ENCODE measurements around the gene LGALS12.

The LGALS12 gene

DNA sequence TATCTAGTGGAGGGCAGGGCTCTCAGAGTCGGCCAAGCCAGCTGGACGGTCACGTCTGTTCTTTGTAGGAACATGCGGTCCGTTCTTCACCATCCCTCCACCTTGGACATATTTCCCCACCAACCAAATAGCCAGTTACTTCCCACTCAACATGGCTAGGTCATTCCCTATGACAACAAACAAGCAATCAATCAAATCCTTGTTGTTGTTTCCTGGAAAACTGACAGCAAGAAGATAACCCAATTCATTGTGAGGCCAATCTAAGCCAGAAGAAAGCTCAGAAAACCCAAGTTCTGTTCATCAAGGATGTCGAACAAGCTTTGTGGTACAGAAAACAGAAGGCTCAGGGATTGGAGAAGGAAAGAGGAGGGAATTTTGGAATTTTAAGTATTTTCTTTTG, 25.8 kb upstream of the LGALS12 start:
- H3K27ac ChIP-seq: no peak overlapping the region
- TF ChIP-seq, protein P1, sequence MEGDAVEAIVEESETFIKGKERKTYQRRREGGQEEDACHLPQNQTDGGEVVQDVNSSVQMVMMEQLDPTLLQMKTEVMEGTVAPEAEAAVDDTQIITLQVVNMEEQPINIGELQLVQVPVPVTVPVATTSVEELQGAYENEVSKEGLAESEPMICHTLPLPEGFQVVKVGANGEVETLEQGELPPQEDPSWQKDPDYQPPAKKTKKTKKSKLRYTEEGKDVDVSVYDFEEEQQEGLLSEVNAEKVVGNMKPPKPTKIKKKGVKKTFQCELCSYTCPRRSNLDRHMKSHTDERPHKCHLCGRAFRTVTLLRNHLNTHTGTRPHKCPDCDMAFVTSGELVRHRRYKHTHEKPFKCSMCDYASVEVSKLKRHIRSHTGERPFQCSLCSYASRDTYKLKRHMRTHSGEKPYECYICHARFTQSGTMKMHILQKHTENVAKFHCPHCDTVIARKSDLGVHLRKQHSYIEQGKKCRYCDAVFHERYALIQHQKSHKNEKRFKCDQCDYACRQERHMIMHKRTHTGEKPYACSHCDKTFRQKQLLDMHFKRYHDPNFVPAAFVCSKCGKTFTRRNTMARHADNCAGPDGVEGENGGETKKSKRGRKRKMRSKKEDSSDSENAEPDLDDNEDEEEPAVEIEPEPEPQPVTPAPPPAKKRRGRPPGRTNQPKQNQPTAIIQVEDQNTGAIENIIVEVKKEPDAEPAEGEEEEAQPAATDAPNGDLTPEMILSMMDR (conservative IDR thresholded peaks at IDR 0.05): no peak

DNA sequence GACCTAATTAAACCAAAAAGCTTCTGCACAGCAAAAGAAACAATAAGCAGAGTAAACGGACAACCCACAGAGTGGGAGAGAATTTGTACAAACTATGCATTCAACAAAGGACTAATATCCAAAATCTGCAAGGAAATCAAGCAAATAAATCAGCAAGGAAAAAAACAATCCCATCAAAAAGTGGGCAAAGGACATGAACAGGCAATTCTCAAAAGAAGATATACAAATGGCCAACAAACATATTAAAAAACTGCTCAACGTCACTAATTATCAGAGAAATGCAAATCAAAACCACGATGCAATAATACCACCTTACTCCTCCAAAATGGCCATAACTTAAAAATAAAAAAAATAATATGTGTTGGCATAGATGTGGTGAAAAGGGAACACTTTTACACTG, 20.1 kb upstream of the LGALS12 start:
- TF ChIP-seq, protein P1 (conservative IDR thresholded peaks at IDR 0.05): no peak
- no peak overlapping the region for H3K27ac ChIP-seq

DNA sequence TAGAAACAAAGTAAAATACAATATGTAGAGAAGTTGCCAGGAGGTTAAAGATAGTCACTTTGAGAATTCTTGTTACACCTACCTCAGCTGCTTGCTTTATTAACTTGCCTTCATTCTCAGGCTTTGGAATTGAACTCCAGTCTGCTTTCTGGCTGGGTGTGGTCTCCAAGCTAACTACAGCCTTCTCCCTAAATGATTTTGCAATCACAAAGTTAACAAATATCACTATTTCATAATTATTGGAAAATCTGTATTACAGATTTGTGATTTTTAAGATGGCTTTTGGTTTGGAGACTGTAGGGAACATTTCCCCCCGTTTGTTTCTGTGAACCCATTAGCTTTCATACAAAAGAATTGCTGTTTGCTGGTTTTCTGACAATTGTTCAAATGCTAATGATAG, 17.1 kb upstream of the LGALS12 start:
- TF ChIP-seq, protein P1 (conservative IDR thresholded peaks at IDR 0.05): no peak
- H3K27ac ChIP-seq: no peak overlapping the region

DNA sequence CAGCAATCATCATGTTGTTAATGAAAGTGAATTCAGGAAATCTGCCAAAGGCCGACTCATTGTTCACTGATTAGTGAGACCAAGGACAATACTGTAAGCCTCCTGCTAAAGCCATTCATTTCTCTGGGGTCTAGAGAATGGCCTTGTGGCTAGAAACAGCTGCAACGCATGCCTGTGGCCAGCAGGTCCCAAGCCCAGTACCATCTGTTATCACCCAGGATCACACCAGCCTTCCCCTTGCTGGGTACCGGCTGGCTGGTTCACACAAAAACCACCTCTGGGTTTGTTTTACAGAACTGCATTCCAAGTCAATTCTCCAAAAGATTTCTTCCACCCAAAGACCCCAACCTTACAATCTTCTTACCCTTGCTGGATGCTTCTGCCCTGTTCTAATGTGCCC, 16.0 kb upstream of the LGALS12 start:
- TF ChIP-seq, protein P1 (conservative IDR thresholded peaks at IDR 0.05): no peak

DNA sequence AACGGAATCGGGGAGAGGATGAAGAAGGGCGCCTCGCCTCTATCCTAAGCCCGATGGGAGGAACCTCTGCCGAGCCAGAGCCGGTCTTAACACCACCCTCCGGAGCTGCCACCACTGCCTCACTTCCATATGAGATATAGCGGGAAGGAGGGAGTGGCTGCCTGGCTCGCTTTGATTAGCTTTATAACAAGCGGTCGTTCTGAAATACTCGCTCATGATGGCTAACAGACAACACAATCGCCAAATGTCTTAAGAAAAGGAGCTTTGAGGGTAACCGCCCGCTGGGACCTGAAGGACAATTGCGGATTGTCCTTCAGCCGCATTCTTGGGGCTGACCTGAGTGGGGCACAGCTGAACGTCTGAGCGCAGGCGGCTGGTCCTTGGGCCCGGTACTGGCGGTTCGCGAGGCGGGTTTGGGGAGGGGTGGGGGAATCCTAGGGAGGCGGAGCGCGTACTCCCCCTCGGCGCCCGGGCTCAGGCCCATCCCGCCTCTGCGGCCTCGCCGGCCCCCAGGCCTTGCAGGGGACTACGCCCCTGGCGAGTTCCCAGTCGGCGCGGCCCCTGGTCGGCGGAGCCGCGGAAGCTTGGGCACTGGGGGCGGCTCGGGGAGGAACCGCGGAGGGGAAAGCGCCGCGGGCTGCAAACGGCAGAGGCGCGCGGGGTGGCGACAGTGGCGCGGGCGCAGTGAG, 15.2 kb upstream of the LGALS12 start, which contains the start of gene PLAAT5:
TSS of gene PLAAT5 (minus strand) at position 617 of the 689 bp plus-strand sequence. CDS start at position 484, 133 bp downstream.
- TF ChIP-seq, protein P1 (conservative IDR thresholded peaks at IDR 0.05): no peak; the same call in 1 of the 2 replicates
- H3K27ac ChIP-seq: no peak within 1 kb of the TSS

More for the DNA sequence above, 16.0 kb upstream of the LGALS12 start:
- no peak overlapping the region for H3K27ac ChIP-seq

DNA sequence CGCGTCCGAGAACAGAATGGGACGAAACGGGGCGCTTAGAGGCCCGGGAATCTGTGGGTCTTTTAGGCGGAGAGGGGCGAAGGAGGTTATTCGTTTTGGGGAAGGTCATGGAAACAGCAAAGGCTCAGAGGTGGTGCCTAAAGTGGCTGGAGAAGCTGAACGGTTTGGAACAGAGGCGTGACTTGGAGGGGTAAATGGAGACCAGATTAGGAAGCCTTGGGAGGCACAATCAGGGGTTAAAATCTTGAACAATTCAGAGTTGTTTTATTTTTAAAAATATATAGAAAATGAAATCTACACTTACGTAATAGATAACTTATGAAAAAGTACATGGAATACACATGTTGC, 14.7 kb upstream of the LGALS12 start:
- TF ChIP-seq, protein P1 (conservative IDR thresholded peaks at IDR 0.05): no peak
- no peak overlapping the region for H3K27ac ChIP-seq

DNA sequence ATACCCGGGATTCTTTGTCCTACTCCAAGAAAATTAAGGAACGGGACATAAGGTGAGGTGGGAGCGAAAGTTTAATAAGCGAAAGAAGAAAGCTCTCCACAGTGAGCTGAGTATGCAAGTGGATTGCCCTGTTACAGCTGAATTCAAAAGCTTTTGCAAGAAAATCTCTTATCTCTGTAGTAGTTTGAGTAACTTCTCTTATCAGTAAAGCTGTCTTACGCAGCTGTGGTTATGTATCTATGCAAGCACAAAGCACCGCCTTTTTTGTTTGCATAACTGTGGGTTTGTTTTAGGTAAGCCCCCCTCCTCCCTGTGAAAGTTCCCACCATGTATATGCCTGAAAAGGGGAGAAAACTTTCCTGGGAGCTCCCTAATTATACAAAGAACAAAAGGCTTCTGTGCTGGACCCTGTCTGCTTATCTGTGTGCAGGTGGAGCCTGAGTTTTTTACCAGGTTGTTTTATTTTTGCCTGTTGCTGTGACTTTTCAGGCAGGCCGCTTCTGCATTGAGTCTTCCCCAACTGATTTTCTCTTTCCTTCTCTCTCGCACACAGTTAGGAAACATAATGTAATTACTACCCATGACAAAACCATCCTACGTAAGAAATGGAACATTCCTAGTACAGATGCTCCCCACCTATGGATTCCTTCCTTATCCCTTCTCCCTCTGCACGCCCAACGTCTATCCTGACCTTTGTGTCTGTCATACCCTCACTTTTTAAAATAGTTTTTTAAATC, 14.1 kb upstream of the LGALS12 start:
- TF ChIP-seq, protein P1 (conservative IDR thresholded peaks at IDR 0.05): no peak
- no peak overlapping the region for H3K27ac ChIP-seq

Measured in VCaP (cell line).